Measurements from ENCODE around the gene ESAM.

ESAM gene

GRCh38 chr11:124753205-124753604, 8.9 kb downstream of the ESAM start:
- DNase-seq: no peak

DNA sequence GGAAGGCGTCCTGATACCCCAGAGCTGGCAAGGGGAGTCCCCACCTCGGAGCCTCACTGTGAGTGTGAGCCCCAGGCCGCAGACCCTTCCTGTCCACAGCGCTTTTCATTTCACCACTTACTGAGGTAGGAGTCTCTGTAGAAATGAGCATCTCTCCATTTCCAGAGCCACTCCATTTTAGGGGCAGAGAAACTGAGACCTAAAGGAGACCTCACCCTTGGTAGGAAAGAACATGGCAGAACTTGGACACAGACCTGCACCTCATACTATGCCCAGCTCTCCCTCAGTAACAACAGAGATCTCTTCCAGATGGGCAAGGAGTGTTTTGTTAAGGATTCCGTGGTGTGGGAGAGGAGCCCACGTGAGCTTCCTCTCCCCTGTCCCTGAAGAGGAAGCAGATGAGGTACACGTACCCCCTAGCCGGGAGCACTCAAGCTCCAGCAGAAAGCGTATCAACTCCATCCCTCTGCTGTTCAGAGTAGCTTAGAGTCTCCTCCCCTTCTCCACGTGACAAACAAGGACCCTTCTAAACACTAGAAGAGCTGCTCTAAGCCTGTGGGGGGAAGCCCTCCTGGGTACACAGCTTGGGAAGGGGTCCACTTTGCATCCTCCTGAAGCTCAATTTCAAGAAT, 9.5 kb downstream of the ESAM start:
- no peak for DNase-seq

- no peak for DNase-seq
Measured at GRCh38 chr11:124751741-124752470, 10.2 kb downstream of the ESAM start, which contains the start of gene VSIG2. Gene VSIG2, minus strand, starts transcription at chr11:124752255. Its CDS starts 118 bp downstream, at chr11:124752137.

DNA sequence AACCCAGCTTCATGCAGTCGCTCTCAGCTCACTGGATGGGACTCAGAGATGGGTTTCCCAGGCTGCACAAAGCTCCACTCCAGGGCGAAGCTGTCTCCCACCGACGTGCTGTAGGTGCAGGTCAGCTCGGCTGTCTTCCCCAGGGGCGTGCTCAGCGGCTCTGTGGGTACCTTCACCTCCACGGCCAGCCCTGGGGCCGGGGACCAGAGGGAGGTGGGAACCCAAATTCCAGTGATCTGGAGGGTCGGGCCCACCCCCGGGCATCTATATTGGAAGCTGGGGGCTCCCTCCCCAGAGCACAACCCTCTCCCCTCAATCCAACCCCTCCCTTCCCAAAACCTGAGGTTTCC, 10.7 kb downstream of the ESAM start:
- no peak for DNase-seq

GRCh38 chr11:124749912-124750311, 12.2 kb downstream of the ESAM start:
- no peak for DNase-seq

DNA sequence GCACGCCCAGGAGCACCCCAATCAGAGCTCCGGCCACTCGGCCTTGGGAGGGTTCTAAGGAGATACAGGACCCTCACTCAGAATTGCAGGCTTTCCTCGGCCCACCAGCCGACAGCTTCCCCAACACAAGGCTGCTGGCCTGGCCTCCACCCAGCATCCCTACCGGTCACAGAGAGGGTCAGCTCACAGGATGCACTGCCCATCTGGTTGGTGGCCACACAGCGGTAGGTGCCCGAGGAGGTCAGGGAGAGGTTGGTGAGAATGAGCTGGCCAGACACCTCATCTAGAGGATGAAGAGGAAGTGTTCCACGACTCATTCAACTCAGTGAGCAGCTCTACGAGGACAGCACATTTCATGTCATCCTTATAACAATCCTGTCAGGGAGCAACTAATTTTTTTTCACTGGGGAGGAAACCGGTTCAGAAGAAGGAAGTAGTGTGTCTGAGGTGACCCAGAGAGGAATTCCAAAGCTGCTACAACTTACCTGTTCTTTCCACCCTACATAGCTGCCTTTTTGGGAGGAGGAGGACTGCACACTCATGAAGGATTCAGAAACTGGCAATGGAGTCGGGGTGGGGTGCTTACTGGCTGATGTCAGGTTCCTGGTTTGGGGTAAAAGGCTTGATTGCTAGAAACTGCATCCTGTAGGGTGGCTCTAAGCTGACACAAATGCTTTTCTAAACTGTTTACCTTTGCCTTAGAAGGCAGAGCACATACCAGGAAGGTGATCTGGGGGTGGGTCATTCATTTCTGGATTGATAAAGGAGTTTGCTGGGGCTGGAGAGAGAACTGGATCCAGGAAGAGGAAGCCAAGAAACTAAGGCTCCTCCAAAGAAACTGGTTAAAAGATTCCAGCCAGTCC, 13.4 kb downstream of the ESAM start:
- no peak for DNase-seq

DNA sequence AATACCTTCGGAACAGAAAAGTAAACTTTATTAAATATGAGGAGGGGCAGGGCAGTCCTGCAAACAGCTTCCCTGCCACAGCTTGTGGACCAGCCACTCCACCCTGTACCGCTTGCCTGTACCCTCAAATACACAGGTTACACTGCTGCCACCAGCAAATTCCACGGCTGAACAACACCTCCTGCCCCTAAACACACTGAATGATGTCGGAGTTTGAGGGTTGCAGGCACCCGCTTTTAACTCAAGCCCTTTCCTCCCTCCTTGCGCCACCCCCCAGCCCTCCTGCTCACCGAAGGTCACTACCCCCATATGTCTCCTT, 14.0 kb downstream of the ESAM start:
- DNase-seq: no peak

DNA sequence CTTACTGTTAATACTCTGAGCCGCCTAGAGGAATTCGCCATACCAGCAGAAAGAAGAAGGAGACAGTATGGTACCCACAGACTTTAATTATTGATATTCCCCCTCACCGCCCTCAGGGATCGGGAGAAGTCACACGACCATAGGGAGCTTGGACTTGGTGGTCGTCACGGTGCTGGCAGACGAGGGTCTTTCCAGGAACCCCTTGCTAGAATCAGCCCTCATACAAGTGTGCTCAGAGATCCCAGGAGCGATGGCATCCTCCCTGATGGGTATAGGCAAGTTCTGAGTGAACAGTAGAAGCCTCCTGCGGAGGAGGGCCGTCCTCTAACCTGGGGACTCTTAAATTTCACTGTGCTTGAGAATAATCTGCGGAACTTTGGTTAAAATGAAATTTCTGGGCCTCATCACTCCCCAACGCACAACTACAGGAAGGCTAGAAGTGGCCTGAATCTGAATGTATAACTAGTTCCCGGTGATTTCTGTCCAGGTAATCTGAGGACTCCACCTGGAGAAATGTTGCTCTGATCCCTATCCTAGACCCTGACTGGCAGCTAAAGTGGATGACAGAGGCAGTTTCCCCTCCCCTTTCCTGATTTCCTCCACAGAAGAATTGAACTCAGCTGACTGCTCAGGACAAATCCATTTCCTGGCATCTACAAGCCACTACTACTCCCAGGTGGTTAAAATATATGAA, 14.5 kb downstream of the ESAM start:
- no peak for DNase-seq

- peak; percentile 47 for DNase-seq
Measured at GRCh38 chr11:124746621-124747243, 15.4 kb downstream of the ESAM start.

GRCh38 chr11:124745835-124746620, 16.1 kb downstream of the ESAM start:
- no peak for DNase-seq

- DNase-seq: no peak
Measured at GRCh38 chr11:124745270-124745834, 16.7 kb downstream of the ESAM start.

DNA sequence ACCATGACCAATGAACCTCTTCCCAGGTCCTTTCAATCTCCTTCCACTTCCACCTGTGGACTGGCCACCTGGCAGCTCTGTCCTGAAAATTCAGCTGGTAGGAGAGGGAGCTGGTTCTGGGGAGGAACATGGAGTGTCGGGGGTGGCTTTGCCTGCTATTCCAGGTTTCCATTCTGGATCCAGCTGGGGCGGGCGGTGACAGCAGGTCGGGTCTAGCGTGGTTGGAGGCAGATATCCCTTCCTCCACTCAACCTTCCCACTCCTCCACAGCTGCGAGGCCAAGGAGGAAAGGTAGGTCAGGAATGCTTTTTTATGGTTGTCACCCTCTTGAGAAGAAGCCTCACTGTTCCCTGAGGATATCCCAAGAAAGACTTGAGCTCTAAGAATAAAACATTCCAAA, 19.0 kb downstream of the ESAM start:
- DNase-seq: no peak

DNA sequence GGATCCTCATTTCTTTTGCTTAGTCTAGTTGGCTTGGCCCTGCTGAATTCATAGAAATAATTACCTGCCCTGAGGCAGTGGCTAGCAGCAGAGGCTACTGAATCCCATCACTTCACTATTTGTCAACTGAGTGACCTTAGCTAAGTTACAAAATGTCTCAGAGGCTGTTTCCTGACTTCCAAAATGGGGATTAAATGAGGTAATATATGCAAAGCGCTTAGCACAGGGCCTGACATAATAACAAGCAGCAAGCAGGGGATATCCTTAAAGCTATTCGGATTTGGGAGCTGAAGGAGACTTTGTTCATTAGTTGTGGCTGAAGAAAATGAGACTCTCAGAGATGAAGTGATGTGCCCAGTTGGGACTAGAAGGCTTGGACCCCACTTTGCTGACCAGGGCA, 19.5 kb downstream of the ESAM start:
- no peak for DNase-seq

GRCh38 chr11:124740277-124740882, 21.7 kb downstream of the ESAM start:
- DNase-seq: no peak

DNA sequence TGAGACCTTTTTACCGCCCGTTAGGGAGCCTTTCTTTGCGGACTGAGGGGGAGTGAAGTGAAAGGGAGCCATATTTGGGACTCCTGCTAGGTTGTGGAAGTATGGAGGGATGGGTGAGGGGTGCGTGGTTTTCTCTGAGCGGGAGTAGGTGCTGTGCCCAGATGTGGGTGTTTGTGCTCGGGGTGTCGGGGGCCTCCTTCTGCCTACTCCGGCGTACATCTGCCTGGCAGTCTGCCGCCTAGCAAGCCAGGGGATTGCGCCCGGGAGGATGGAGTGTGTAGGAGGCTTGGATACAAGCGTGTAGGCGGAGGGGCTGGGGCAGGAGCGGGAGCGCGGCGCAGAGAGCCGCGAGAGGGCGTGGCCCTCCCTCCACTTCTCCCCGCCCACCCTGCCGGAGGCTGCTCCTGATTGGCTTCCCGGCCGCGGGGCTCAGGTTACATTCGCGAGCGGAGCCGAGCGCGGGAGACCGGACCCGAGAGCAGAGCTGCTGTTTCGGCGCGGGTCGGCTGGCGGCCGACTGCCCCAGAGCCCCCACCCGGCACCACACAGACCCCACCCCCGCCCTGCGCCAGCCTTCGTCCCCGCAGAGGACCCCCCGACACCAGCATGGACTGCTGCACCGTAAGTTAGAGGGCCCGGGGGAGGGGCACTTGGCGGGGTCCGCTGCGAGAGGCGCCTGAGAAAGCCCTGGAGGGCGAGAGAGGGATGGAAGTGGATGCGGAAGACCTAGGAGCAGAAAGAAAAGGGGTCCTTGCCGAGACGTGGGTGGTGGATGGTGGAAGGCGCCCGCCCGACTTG, 22.4 kb downstream of the ESAM start, which contains the start of gene NRGN:
NRGN (plus strand) TSS at position 464 of the 798 bp plus-strand sequence; CDS start at position 607, 143 bp downstream.
- peak; percentile 84 for DNase-seq

- DNase-seq: no peak
Measured at GRCh38 chr11:124738713-124739478, 23.2 kb downstream of the ESAM start.

- no peak for DNase-seq
Measured at GRCh38 chr11:124737638-124738305, 24.3 kb downstream of the ESAM start.

GRCh38 chr11:124736736-124737135, 25.4 kb downstream of the ESAM start:
- no peak for DNase-seq
